Choroid plexus epithelial cell (primary cell): ENCODE results near the gene ADCY9.
"Not testable (repeated sequence)": the region's sequence is repeated elsewhere in the genome, so short reads cannot be mapped to it uniquely, and the experiment has no call there.

Experiments
- DNase-seq: peaks from one replicate; pipeline ENCODE4 v3.0.0-alpha.2; 2010; ENCODE audit warnings: low read depth
- H3K4me3 ChIP-seq: 2 replicates; pipeline ENCODE4 v1.5.1; 2011; ENCODE audit warnings: low read depth, mild to moderate bottlenecking, control low read depth, low read length, moderate library complexity
- TF ChIP-seq, protein P1 (sequence below): conservative IDR thresholded peaks from 2 replicates; pipeline ENCODE4 v1.5.1; 2011; ENCODE audit warnings: low read depth, mild to moderate bottlenecking, control low read depth, inconsistent platforms, low read length, moderate library complexity

The ADCY9 gene

DNA sequence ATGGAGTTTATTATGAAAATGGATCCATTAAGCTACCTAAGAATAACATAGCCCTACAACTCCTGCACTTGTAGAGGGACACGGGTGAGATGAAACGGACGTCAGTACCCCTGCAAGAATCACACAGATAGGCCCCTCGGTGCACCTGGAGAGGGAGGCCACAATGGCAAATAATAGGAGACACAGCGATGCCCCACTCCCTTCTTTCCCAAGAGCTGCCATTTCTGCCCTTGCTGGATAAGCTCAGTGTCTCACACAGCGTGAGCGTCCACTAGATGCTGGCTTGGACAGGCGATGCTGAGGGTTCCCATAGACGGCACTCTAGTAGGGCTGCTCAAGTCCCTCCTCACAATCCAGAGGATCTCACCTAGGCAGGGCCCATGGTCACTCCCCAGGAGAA, 67.8 kb downstream of the ADCY9 start:
- TF ChIP-seq, protein P1, sequence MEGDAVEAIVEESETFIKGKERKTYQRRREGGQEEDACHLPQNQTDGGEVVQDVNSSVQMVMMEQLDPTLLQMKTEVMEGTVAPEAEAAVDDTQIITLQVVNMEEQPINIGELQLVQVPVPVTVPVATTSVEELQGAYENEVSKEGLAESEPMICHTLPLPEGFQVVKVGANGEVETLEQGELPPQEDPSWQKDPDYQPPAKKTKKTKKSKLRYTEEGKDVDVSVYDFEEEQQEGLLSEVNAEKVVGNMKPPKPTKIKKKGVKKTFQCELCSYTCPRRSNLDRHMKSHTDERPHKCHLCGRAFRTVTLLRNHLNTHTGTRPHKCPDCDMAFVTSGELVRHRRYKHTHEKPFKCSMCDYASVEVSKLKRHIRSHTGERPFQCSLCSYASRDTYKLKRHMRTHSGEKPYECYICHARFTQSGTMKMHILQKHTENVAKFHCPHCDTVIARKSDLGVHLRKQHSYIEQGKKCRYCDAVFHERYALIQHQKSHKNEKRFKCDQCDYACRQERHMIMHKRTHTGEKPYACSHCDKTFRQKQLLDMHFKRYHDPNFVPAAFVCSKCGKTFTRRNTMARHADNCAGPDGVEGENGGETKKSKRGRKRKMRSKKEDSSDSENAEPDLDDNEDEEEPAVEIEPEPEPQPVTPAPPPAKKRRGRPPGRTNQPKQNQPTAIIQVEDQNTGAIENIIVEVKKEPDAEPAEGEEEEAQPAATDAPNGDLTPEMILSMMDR, result no peak
- no peak for DNase-seq
- no peak overlapping the region for H3K4me3 ChIP-seq

DNA sequence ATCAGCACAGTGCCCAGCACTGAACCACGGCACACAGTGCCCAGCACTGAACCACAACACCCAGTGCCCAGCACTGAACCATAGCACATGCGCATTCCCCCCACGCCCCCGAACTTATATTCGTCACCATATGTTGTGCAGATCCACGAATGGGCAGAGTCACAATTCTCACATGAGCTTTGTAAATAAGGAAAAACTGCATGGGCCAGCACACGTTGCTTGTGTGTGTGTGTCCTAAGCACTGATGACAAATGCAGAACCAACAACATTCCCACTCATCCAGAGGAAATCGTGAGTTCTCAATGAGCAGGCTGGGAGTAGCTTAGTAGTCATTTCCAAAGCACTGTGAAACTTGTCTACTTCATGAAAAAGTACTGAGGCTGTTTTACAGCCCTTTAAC, 70.0 kb downstream of the ADCY9 start:
- TF ChIP-seq, protein P1, result no peak
- DNase-seq, result no peak

DNA sequence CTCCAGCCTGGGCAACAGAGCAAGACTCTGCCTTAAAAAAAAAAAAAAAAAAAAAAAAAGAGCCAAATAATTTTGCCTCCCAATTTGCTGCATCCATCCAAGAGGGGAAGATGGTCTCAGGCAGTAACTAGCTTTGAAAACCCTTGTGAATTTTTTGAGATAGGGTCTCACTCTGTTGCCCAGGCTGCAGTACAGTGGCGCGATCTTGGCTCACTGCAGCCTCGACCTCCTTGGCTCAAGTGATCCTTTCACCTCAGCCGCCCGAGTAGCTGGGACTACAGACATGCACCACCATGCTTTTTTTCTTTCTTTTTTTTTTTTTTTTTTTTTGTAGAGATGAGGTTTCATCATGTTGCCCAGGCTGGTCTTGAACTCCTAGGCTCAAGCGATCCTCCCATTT, 70.7 kb downstream of the ADCY9 start:
- DNase-seq, H3K4me3 ChIP-seq: not testable (repeated sequence)

More for the DNA sequence above, 70.0 kb downstream of the ADCY9 start:
- H3K4me3 ChIP-seq, result no peak overlapping the region

DNA sequence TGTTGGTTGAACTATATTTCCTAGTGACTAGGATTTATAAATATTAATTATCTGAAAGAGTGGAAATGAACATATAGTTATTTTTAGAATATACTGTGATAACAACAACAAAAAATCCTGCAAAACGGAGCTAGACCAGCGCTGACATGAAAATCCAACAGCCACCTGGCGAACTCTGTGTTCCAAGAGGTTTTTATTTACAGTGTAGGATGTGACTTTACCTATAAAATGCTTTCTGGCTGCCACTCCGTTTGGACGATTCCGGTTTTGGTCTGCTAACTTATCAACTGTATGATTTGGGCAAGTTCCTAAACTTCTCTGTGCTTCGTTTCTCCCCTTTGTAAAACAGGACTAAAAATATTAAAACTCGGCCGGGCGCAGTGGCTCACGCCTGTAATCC, 73.7 kb downstream of the ADCY9 start:
- no peak overlapping the region for H3K4me3 ChIP-seq
- TF ChIP-seq, protein P1, result no peak
- no peak for DNase-seq

DNA sequence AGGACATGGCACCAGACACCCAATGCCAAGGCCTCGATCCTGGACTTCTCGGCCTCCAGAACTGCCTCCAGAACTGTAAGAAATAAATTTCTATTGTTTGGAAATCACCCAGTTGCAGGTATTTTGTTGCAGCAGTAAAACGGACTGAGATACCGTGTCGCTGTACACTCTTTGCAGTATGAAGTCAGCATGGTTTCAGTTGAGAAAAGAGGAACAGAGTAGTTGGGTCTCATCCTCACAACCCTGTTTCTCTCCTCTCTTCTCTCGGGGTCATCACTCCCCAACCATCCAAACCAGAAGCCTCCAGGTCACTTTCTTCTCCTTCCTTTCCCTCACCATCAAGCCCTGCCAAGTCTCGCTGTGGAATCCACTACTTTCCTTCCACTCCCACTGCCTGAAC, 77.8 kb downstream of the ADCY9 start:
- TF ChIP-seq, protein P1, result no peak
- H3K4me3 ChIP-seq, result no peak overlapping the region
- DNase-seq, result no peak

DNA sequence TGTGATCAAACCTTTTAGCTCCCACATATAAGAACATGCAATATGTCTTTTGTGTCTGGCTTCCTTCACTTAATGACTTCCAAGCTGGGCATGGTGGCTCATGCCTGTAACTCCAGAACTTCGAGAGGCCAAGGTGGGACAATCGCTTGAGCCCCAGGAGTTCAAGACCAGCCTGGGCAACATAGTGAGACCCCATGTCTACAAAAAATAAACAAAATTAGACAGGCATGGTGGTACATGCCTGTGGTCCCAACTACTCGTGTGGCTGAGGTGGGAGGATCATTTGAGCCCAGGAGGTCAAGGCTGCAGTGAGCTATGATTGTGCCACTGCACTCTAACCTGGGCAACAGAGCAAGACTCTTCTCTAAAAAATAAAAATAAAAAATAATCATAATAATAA, 79.3 kb downstream of the ADCY9 start:
- not testable (repeated sequence) for H3K4me3 ChIP-seq, DNase-seq

DNA sequence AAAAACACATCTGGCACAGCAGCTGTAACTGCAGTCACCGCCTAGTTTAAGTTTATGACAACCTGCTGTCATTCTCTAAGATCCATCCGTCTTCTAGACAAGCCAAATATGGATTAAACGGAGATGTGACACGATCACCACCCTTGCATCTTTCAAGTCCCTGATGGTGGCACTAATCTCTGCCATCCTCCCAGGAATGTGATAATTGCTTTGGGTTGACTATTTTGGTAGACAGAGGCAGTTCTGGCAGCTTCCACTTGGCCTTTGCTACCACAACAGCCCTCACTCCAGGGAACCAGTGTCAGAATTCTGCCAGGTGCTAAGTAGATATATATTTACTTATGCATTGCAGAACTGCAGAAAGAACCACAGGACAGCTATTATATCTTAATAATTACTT, 81.3 kb downstream of the ADCY9 start:
- no peak overlapping the region for H3K4me3 ChIP-seq
- DNase-seq, result no peak
- TF ChIP-seq, protein P1, result no peak

DNA sequence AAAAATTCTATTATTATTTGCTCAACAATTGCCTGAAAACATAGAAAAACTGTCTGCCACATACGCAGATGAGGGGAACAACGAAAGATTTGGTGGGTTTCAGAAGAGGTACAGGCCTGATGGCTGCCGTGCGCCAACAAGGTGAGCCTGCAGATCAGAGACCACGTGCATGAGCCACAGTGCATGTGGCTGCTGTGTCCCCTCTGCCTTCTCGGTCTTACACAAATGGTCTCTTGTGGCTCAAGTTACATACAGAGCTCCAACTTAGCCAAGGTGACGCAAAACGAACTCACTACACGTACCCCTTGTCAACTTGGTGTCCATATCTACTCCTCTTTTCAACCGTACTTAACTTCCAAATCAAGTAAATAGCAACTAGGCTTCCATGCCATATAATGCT, 82.3 kb downstream of the ADCY9 start:
- no peak overlapping the region for H3K4me3 ChIP-seq
- TF ChIP-seq, protein P1, result no peak
- DNase-seq, result no peak
